Activated CD8-positive, alpha-beta T cell treated with anti-CD3 and anti-CD28 coated beads for 36 hours (primary cell): ENCODE measurements around the gene TNS4. TPM values are rescaled to one million over a fixed set of nuclear protein-coding genes. Genes with fewer than 3 reads are reported as not detected.

ENCODE experiments used
- ATAC-seq: fragments of 200-7000 bp; cut with Tn5 transposase; one replicate; pipeline ENCODE4 v1.10.0; 2021; ENCODE audit warnings: mild to moderate bottlenecking, moderate library complexity
- CTCF ChIA-PET: fragments of 350-600 bp; sonication (Branson Sonifier 250); formaldehyde crosslinking; loops from one replicate; lab custom pipeline; 2021; ENCODE audit warnings: antibody characterized with exemption; lab: Charles Lee
- POLR2A ChIA-PET: fragments of 350-600 bp; sonication (Branson Sonifier 250); formaldehyde crosslinking; loops from one replicate; lab custom pipeline; 2021; ENCODE audit warnings: antibody characterized with exemption; lab: Charles Lee
- DNase-seq: peaks from one replicate; pipeline ENCODE4 v3.0.0-alpha.2; 2020
- H3K27ac Mint-ChIP-seq: one replicate; pipeline ENCODE4 v1.8.0; 2021; ENCODE audit warnings: mild to moderate bottlenecking, mixed read lengths
- H3K27me3 Mint-ChIP-seq: one replicate; pipeline ENCODE4 v1.8.0; 2021; ENCODE audit warnings: mixed read lengths
- H3K36me3 Mint-ChIP-seq: one replicate; pipeline ENCODE4 v1.8.0; 2021; ENCODE audit warnings: low read depth, mixed read lengths
- H3K4me1 Mint-ChIP-seq: one replicate; pipeline ENCODE4 v1.8.0; 2021; ENCODE audit warnings: low read depth, mixed read lengths
- H3K4me3 Mint-ChIP-seq: one replicate; pipeline ENCODE4 v1.8.0; 2021; ENCODE audit warnings: mild to moderate bottlenecking, moderate library complexity, mixed read lengths
- H3K9me3 Mint-ChIP-seq: one replicate; pipeline ENCODE4 v1.8.0; 2021; ENCODE audit warnings: mixed read lengths
- intact Hi-C: fragments of 100-400 bp; cut with micrococcal nuclease; formaldehyde crosslinking; loops from one replicate; pipeline ENCODE4 v1.10.0; 2022
- total RNA-seq, 2 experiments: library from RNA; stranded (reverse); gene quantifications; one replicate each; pipeline ENCODE4 v1.2.3, GENCODE V29; 2021
- TF ChIP-seq, protein P1 (sequence below): fragments of 200-600 bp; IDR thresholded peaks from one replicate; pipeline ENCODE4 v1.8.0; 2022; ENCODE audit warnings: antibody characterized with exemption, mild to moderate bottlenecking

The TNS4 gene
- total RNA-seq, 2 experiments from 2014 or later: 5.8 to 6.3 TPM

- ATAC-seq: no peak
Measured at GRCh38 chr17:40437095-40437732, 64.2 kb downstream of the TNS4 start.

GRCh38 chr17:40436636-40437035 is 64.8 kb downstream of the TNS4 start:
- no peak overlapping the region for H3K4me3 Mint-ChIP-seq
- H3K36me3 Mint-ChIP-seq: no peaks in the 10 kb centered on the region
- peaks cover 15% of the 10 kb centered on the region for H3K4me1 Mint-ChIP-seq
- ATAC-seq (no peak), DNase-seq (no peak)
- no peaks in the 10 kb centered on the region for H3K9me3 Mint-ChIP-seq
- no peaks in the 10 kb centered on the region for H3K27me3 Mint-ChIP-seq
- intact Hi-C loops: no loop called here
- H3K27ac Mint-ChIP-seq: no peak overlapping the region
- ChIA-PET POLR2A (interaction anchor here (1.3 kb wide), 1 partner anchor 9 kb away, joined by 4 read pairs; no protein-coding TSS in a partner anchor), CTCF (interaction anchor here (1.3 to 1.6 kb wide), 2 partner anchors 19 to 74 kb away, joined by 5 to 6 read pairs; partner anchors contain the start of gene TOP2A)
- TF ChIP-seq, protein P1, sequence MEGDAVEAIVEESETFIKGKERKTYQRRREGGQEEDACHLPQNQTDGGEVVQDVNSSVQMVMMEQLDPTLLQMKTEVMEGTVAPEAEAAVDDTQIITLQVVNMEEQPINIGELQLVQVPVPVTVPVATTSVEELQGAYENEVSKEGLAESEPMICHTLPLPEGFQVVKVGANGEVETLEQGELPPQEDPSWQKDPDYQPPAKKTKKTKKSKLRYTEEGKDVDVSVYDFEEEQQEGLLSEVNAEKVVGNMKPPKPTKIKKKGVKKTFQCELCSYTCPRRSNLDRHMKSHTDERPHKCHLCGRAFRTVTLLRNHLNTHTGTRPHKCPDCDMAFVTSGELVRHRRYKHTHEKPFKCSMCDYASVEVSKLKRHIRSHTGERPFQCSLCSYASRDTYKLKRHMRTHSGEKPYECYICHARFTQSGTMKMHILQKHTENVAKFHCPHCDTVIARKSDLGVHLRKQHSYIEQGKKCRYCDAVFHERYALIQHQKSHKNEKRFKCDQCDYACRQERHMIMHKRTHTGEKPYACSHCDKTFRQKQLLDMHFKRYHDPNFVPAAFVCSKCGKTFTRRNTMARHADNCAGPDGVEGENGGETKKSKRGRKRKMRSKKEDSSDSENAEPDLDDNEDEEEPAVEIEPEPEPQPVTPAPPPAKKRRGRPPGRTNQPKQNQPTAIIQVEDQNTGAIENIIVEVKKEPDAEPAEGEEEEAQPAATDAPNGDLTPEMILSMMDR: no peak

More at GRCh38 chr17:40437095-40437732, 64.2 kb downstream of the TNS4 start:
- no peaks in the 10 kb centered on the region for H3K36me3 Mint-ChIP-seq
- H3K4me3 Mint-ChIP-seq: no peak overlapping the region
- DNase-seq: no peak
- POLR2A ChIA-PET: interaction anchor here (0.6 to 1.3 kb wide), 2 partner anchors 10 to 112 kb away, joined by 3 to 4 read pairs; no protein-coding TSS in a partner anchor
- no peak overlapping the region for H3K27ac Mint-ChIP-seq
- TF ChIP-seq, protein P1: no peak
- H3K27me3 Mint-ChIP-seq: no peaks in the 10 kb centered on the region
- intact Hi-C loops: no loop called here
- H3K4me1 Mint-ChIP-seq: peaks cover 15% of the 10 kb centered on the region
- no peaks in the 10 kb centered on the region for H3K9me3 Mint-ChIP-seq
- CTCF ChIA-PET: interaction anchor here (1.3 to 8.6 kb wide), 4 partner anchors 19 to 98 kb away, joined by 5 to 97 read pairs (median 6); partner anchors contain the start of gene TOP2A

- no peaks in the 10 kb centered on the region for H3K27me3 Mint-ChIP-seq
- DNase-seq (peak; percentile 43), ATAC-seq (peak; percentile 82)
- H3K27ac Mint-ChIP-seq: no peak overlapping the region
- TF ChIP-seq, protein P1: peak; percentile 52
- intact Hi-C loops: no loop called here
- no peaks in the 10 kb centered on the region for H3K36me3 Mint-ChIP-seq
- H3K9me3 Mint-ChIP-seq: no peaks in the 10 kb centered on the region
- ChIA-PET CTCF (interaction anchor here (1.0 to 5.3 kb wide), 9 partner anchors 10 to 98 kb away, joined by 3 to 28 read pairs (median 7); no protein-coding TSS in a partner anchor), POLR2A (no interaction called here)
- no peak overlapping the region for H3K4me3 Mint-ChIP-seq
- peaks cover 15% of the 10 kb centered on the region for H3K4me1 Mint-ChIP-seq
Measured at GRCh38 chr17:40433551-40434415, 67.6 kb downstream of the TNS4 start.

DNA sequence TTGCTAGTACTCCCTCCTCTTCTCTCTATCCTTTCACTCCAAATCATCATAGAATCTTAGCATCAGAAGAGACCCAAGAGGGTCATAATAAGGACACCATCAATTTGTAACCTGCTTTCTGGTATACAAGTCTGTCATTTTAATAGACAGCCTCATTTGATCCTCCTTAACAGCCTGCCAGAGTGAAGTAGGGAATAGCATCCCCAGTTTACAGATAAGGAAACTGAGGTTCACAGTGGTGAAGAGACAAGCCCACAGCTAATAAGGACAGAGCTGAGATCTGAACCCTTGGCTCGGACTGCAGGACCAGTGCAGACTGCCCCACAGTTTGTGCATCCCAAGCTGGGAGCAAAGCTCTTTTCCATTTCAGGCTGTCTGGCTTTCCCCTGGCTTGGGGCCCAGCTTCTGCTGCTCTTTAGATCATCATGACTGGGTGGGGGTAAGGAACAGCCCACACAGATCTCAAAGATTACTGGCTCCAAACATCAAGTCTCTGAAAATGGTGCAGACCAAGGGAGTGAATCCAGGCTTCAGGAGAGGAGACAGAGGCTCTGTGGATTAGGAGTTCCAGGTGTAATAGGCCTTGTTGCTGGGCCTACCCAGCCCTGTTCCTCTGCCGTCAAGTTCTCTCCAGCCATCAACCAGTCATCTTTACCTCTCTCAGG is 68.4 kb downstream of the TNS4 start:
- ATAC-seq (no peak), DNase-seq (no peak)
- ChIA-PET CTCF (interaction anchor here (0.6 to 5.3 kb wide), 12 partner anchors 9 to 127 kb away, joined by 3 to 28 read pairs (median 4); no protein-coding TSS in a partner anchor), POLR2A (no interaction called here)
- H3K4me3 Mint-ChIP-seq: no peak overlapping the region
- intact Hi-C loops: no loop called here
- no peaks in the 10 kb centered on the region for H3K27me3 Mint-ChIP-seq
- peaks cover 15% of the 10 kb centered on the region for H3K4me1 Mint-ChIP-seq
- H3K27ac Mint-ChIP-seq: no peak overlapping the region
- TF ChIP-seq, protein P1: no peak
- no peaks in the 10 kb centered on the region for H3K9me3 Mint-ChIP-seq
- H3K36me3 Mint-ChIP-seq: no peaks in the 10 kb centered on the region
